H1 (cell line): ENCODE data around the gene PLA2R1. TPM values are rescaled to one million over a fixed set of nuclear protein-coding genes. Genes with fewer than 3 reads are reported as not detected.

ENCODE experiments used
- CBX5 ChIP-seq: fragments of 300-800, 300-1000 bp; sonication (generic); IDR thresholded peaks from 2 replicates; pipeline ENCODE4 v1.7.1; 2016; ENCODE audit warnings: antibody characterized with exemption, low read length, low read depth
- CHD7 ChIP-seq: fragments of 300-600 bp; sonication (generic); IDR thresholded peaks from 2 replicates; pipeline ENCODE4 v1.7.1; 2012; ENCODE audit warnings: low read length, moderate library complexity, mild to moderate bottlenecking, inconsistent platforms; ENCODE audit not compliant: insufficient replicate concordance
- polyA plus RNA-seq, 7 experiments: library from polyadenylated mRNA; depleted of rRNA in 3 of 7; stranded (reverse) in 5 of 7; unstranded in 2 of 7; fragments of >200 nt in 5 of 7; fragments of 200-250 nt in 2 of 7; gene quantifications; 1 replicate in 5 of 7; 2 replicates in 1 of 7; 4 replicates in 1 of 7; pipeline versions ENCODE4 v1.2.1 to v1.2.3, GENCODE V29; 2011 to 2013; ENCODE audit warnings: missing spikeins in 2 of 7, mixed read lengths in 2 of 7
- total RNA-seq: library from RNA; stranded (reverse); fragmentation: NEBNext Ultra II Directional; extraction: Animal tissue kit (Norgen Biotek cat#: 25700); gene quantifications from 2 replicates; pipeline ENCODE4 v1.2.1, GENCODE V29; 2021

The PLA2R1 gene
- total and polyA plus RNA-seq, 2 of the 8 experiments (the other 6 are each of a cell fraction or from before 2014, with no cell fraction given): 0.65 to 1.5 TPM

GRCh38 chr2:160029270-160029628 lies 33.2 kb downstream of the PLA2R1 start (continued):
- TF ChIP-seq CHD7 (no peak), CBX5 (no peak)
- TF ChIP-seq, all 59 proteins: peak for 0
